SK-MEL-5 (cell line): ENCODE results near the gene PTPRU. TPM values are rescaled to one million over a fixed set of nuclear protein-coding genes. Genes with fewer than 3 reads are reported as not detected.

Experiments
- DNase-seq: peaks from one replicate; pipeline ENCODE4 v3.0.0-alpha.2; 2016; ENCODE audit warnings: low read depth, low spot score
- in situ Hi-C: cut with HindIII; loops from 2 replicates; pipeline ENCODE4 v1.10.0; 2016; ENCODE audit warnings: low sequenced_read_pairs, high pct_unique_total_duplicates, low pct_unique_long_range_greater_than_20kb
- total RNA-seq: library from RNA; depleted of rRNA; stranded (reverse); fragments of >200 nt; shearing (Covaris generic); gene quantifications from 2 replicates; pipeline ENCODE4 v1.2.3, GENCODE V29; 2014

PTPRU gene
- total RNA-seq, 1 experiment from 2014 or later = 3.3 TPM

DNA sequence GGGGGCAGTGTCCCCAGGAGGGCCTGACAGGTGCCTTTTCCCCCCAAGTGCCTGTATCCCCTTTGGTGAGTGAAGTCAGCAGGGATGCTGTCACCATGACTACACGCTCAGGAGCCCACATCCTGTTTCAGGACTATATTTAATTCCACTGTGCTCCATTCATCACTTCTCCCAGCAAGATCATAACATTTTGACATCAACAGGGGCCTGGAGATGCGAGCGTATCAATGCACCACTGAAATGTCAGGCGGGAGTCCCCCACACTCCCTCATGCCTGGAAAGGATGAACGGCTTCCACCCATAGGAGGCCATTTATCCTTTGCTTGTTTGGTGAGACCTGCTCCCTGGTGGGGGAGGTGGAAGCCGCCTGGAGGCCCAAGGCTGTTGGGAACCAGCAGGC lies 119.1 kb downstream of the PTPRU start:
- DNase-seq = no peak
- in situ Hi-C loops = no loop called here

- in situ Hi-C loops = no loop called here
- DNase-seq = no peak
Observed at GRCh38 chr1:29356663-29357062, 120.3 kb downstream of the PTPRU start.

GRCh38 chr1:29357452-29357851 lies 121.1 kb downstream of the PTPRU start:
- in situ Hi-C loops = no loop called here
- no peak for DNase-seq

- in situ Hi-C loops = no loop called here
- DNase-seq = no peak
Observed at GRCh38 chr1:29358183-29358582, 121.9 kb downstream of the PTPRU start.

GRCh38 chr1:29360768-29361167 lies 124.4 kb downstream of the PTPRU start:
- no peak for DNase-seq
- in situ Hi-C loops = no loop called here

DNA sequence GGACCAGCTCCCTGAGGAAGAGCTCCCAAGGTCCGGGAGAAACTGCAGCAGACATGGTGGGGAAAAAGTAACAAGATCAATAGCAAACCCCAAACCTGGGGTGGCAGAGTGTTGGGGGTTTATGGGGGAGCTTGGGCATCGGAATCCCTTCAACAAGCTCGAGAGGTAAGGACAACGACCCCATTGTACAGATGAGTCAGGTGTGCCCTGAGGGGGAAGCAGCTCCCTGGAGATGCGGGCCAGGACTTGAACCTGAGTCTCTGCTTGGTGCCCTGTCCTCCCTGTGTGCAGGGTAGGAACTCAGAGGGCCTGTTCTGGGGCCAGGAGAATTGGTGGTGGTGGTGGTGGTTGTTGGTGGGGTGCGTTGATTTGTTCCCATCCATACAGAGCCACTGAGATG lies 125.4 kb downstream of the PTPRU start:
- DNase-seq = no peak
- in situ Hi-C loops = no loop called here

DNA sequence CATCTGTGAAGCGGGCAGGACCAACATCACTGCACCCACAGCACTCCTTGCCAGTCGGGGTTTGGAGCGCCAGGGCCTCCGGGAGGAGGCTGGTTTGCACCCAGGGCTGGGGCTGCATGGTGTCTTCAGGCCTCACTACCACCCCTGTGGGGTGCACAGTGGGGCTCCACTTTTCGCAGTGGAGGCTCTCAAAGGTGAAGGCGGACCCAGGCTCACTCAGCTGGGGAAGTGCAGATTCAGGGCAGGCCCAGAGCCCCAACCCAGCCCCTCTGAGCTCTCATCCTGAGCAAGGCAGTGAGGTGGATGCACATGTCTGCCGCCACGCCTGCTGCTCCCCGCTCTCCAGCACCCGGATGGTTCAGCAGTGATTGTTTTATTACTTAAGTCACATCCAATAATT lies 125.8 kb downstream of the PTPRU start:
- DNase-seq = no peak
- in situ Hi-C loops = no loop called here

DNA sequence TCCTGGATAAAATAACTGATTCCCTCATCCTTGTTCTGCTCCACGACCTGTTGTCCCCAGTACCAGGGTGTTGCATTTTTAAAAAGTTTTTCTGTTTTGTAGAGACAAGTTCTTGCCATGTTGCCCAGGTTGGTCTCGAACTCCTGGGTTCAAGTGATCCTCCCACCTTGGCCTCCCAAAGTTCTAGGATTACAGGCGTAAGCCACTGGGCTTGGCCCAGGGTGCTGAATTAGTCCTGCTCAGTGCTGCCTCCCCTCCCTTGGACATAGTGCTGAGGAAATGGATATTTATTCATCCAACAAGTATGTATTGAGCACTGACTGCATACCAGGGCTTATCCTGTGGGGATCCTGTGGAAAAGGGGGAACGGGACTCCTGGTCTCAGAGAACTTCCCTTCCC lies 126.4 kb downstream of the PTPRU start:
- DNase-seq = no peak
- in situ Hi-C loops = no loop called here

DNA sequence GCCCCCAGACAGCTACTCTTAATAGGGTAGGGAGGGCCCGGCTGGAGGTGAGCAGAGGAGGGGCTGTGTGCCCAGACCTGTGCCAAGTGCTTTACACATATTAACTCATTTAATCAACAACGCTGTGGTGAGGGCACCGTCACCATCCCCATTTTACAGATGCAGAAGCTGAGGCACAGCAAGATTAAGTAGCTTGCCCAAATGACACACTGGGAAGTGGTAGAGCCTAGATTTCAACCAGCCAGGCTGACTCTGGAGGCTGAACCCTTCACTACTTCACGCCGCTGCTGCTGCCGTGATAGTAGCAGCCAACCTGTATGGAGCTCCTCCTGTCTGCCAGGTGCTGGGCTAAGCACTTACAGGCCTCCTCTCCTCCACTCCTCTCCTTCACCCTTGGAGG lies 127.2 kb downstream of the PTPRU start:
- no peak for DNase-seq
- in situ Hi-C loops = no loop called here

GRCh38 chr1:29364101-29364678 lies 127.9 kb downstream of the PTPRU start:
- in situ Hi-C loops = no loop called here
- no peak for DNase-seq

DNA sequence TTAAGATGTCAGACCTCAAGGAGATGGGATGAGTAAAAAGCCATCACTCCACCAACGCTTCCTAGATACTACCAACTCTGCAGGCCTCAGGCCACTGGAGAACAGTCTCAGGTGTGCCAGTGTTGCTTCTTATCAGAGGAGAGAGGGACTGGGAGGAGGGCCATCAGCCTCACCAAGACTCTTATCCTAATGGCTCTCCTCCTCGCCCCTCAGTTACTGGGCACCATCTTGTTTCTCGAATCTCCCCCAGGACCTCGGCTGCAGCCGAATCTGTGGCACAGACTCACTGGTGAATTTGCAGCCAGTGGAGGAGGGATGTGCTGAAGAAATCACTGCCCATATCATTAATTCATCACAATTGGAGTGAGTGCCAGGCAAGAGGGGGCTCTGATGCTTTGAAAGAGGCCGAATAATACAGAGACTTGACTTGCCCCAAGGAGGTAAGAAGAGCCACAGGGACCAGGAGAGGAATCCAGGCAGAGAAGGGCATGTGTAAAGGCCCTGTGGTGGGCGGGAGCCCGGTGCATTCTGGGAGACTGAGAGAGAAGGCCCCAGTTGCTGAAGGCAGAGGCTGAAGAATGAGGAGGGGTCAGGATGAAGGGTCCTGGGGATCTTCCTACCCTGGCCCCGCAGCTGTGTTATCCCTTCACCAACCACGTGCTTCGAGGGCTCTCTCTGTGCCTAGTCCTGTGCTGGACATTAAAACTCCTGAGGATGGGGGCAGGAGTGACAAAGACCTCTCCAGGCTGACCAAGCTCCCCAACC lies 129.8 kb downstream of the PTPRU start:
- in situ Hi-C loops = no loop called here

DNA sequence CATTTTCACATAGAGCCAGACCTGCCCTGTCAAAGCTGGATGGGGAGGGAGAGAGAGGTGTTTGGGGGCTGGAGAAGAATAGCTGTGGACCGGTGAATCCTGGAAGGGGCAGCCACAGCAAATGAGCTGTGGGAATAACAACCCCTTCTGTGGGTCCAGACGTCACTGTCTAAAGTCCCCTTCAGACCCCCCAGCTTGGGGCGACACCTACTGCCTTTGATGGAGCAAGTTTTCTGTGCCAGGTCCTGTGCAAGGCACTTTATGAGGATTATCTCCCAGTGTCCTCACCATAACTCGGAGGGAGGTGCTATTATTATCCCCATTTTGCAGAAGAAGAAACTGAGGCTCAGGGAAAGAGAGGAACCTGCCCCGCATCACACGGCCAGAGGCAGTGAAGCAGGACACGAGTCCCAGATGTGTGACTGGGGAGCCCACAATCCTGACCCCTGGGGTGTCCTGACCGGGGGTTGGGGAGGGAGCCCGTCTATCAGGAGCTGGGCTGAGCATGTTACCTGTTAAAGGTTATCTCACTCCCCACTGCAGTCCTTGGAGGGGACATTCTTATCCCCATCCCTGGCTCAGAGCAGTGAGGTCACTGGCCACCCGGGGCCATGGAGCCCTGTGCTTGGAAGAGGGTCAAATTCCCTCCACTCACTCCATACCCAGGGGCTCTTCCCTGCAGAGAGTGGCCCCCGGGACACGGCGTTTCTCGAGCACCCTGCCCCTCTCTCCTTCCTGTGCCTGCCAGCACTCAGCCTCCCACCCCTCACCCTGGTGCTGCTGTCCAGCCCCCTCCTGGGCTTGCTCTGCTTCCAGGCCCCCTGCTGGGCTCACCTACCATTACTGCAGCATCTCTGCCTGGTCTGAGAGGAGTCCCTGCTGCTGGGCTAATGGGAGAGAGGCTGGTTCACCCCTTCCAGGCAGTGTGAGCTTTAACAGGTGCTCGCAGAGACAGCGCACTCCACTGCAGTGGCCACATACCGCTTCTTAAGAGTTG lies 132.9 kb downstream of the PTPRU start:
- in situ Hi-C loops = no loop called here
- no peak for DNase-seq

More for the DNA sequence above, 129.8 kb downstream of the PTPRU start:
- no peak for DNase-seq

- in situ Hi-C loops = no loop called here
- no peak for DNase-seq
Observed at GRCh38 chr1:29370067-29370466, 133.7 kb downstream of the PTPRU start.

DNA sequence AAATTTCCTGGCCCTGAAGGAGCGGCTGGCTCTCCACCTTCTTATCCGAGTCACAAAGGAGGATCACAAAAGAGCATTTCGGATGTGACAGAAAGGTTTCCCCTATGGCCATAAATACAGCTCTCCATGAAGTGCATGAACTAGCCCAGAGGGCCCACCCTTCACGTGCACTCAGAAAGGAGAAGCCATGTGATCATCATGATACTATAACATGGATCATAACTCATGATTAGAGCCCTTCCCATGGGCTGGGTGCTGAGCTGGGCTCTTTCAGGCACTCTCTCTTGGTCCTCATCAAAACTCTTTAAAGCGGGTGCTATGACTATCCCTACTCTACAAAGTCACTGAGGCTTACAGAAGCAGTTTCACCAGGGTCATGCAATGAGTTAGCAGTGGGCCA lies 135.0 kb downstream of the PTPRU start:
- in situ Hi-C loops = no loop called here
- no peak for DNase-seq

DNA sequence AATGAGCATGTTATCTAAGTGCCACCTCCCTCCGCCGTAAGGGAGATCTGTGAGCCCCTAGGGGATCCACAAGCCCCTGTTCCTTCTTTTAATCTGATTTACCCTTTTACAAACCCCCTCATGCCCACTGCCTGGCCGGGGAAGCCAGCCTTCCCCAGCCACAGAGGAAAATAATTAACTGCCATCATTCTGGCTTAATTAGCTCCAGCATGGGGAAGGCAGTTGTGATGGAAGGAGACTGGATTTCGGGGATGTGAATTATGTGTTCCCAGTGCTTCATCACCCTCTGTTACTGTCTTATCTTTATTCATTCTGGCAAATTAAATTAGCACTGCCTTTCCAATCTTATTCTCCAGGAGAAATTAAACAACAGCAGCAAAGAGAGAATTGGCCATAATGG lies 135.8 kb downstream of the PTPRU start:
- in situ Hi-C loops = no loop called here
- DNase-seq = no peak
